GM13977 (cell line): ENCODE measurements around the gene GTF2H4.
"Not testable (repeated sequence)": the region's sequence is repeated elsewhere in the genome, so short reads cannot be mapped to it uniquely, and the experiment has no call there.

ENCODE experiments used
- DNase-seq: peaks from one replicate; pipeline ENCODE4 v3.0.0; 2012; ENCODE audit warnings: low spot score
- CTCF ChIP-seq: IDR thresholded peaks from 2 replicates; pipeline ENCODE4 v1.5.1; 2012; ENCODE audit warnings: mild to moderate bottlenecking, control low read depth; ENCODE audit not compliant: insufficient read depth; ENCODE audit errors: extremely low read depth, missing control alignments
- in situ Hi-C: fragments of 300-500 bp; cut with MboI; formaldehyde crosslinking; loops from one replicate; pipeline ENCODE4 v1.12.0; 2022; ENCODE audit warnings: low sequenced_read_pairs, low pct_unique_long_range_greater_than_20kb, mixed read lengths, inconsistent platforms; ENCODE audit not compliant: unreplicated experiment

Gene GTF2H4

GRCh38 chr6:30871592-30872183 is 36.3 kb upstream of the GTF2H4 start:
- no peak for DNase-seq
- in situ Hi-C loops = loop anchor here (10.0 kb wide), 1 partner anchor 47 kb away; no protein-coding TSS in a partner anchor
- TF ChIP-seq CTCF = no peak

- no peak for DNase-seq
- no peak for TF ChIP-seq CTCF
- in situ Hi-C loops = loop anchor here (10.0 kb wide), 1 partner anchor 48 kb away; no protein-coding TSS in a partner anchor
Observed at GRCh38 chr6:30873137-30873640, 34.8 kb upstream of the GTF2H4 start.

- in situ Hi-C loops = loop anchor here (10.0 kb wide), 1 partner anchor 49 kb away; no protein-coding TSS in a partner anchor
- not testable (repeated sequence) for DNase-seq
Observed at GRCh38 chr6:30873795-30874194, 34.2 kb upstream of the GTF2H4 start.

GRCh38 chr6:30875244-30876038 is 32.6 kb upstream of the GTF2H4 start:
- no peak for DNase-seq
- in situ Hi-C loops = loop anchor here (10.0 kb wide), 1 partner anchor 51 kb away; no protein-coding TSS in a partner anchor
- TF ChIP-seq CTCF = no peak

GRCh38 chr6:30876039-30876730 is 31.8 kb upstream of the GTF2H4 start:
- DNase-seq = no peak
- in situ Hi-C loops = loop anchor here (10.0 kb wide), 1 partner anchor 51 kb away; no protein-coding TSS in a partner anchor

More at GRCh38 chr6:30876039-30876730, 31.8 kb upstream of the GTF2H4 start:
- no peak for TF ChIP-seq CTCF
